Measurements from ENCODE around the gene GULP1. TPM values are rescaled to one million over a fixed set of nuclear protein-coding genes. Genes with fewer than 3 reads are reported as not detected.

The GULP1 gene
- total and polyA plus RNA-seq, 2 of the 13 experiments (the other 11 are each of a cell fraction or from before 2014, with no cell fraction given), result 0.15 TPM; not detected in 1

DNA sequence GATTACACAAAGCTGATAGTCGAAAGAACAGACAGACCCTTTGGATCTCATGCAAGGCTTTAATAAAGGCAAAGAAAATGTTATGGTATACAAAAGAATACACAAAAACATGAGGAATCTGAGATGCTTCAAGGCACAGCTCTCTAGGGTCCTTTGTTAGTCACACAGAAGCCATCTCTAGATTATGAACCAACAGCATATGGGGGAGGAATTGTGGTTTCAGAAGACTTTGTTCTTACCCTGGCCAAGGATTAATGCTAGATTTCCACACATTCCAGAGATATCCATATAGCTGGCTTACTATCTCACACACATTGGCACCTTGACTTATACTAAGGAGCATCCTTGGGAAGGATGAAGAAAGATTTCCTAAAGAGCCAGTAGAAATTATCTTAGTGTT, 206.1 kb downstream of the GULP1 start (continued):
- TF ChIP-seq ZNF33B (CRISPR knock-in tag; IDR thresholded peaks at IDR 0.05) (no peak), HES4 (CRISPR knock-in tag; IDR thresholded peaks at IDR 0.05; ENCODE audit: borderline replicate concordance) (no peak), SAP130 (CRISPR knock-in tag; IDR thresholded peaks at IDR 0.05; ENCODE audit: low read depth) (no peak), KDM6A (CRISPR knock-in tag; IDR thresholded peaks at IDR 0.05; ENCODE audit: low read depth) (no peak)

DNA sequence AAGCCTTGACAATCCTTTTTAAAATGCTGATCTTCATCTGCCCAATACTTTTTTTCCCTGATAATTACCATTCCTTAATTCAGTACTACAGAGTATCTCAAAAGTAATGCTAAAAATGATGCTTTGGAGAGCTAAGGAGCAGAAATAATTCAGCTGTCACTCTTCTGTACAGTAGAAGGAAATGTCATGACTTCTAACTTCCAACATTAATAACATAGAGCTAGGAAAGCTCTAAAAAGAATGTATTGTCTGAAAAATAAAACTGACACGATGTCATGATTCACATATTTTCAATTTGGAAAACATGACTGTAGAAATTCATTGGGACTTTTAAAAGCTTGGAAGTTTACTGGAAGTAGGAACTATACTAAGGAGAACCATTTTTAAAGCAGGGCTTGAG, 212.3 kb downstream of the GULP1 start:
- no peak for DNase-seq (ENCODE audit: low spot score)
- in situ Hi-C loops (cut with HindIII; ENCODE audit: extremely low pct_ligation_motif_present, low pct_unique_long_range_greater_than_20kb), result loop anchor here (25.0 kb wide), 1 partner anchor 917 kb away; no protein-coding TSS in a partner anchor
- ATAC-seq, result no peak
- no peak overlapping the region for H3K27ac ChIP-seq (ENCODE audit: extremely low read length, insufficient read depth, low read length)
- TF ChIP-seq, protein P1, sequence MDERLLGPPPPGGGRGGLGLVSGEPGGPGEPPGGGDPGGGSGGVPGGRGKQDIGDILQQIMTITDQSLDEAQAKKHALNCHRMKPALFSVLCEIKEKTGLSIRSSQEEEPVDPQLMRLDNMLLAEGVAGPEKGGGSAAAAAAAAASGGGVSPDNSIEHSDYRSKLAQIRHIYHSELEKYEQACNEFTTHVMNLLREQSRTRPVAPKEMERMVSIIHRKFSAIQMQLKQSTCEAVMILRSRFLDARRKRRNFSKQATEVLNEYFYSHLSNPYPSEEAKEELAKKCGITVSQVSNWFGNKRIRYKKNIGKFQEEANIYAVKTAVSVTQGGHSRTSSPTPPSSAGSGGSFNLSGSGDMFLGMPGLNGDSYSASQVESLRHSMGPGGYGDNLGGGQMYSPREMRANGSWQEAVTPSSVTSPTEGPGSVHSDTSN (CRISPR knock-in tag; IDR thresholded peaks at IDR 0.05), result no peak
- TF ChIP-seq DR1 (CRISPR knock-in tag; IDR thresholded peaks at IDR 0.05) (no peak), RORA (CRISPR knock-in tag; IDR thresholded peaks at IDR 0.05) (no peak), ZNF781 (CRISPR knock-in tag; IDR thresholded peaks at IDR 0.05; ENCODE audit: borderline replicate concordance, not compliant biosample characterization) (no peak), FOXC1 (CRISPR knock-in tag; IDR thresholded peaks at IDR 0.05; ENCODE audit: borderline replicate concordance) (no peak), SMAD9 (CRISPR knock-in tag; IDR thresholded peaks at IDR 0.05) (no peak), SIN3B (IDR thresholded peaks at IDR 0.05; ENCODE audit: low read length) (no peak), ELF1 (CRISPR knock-in tag; IDR thresholded peaks at IDR 0.05) (no peak)
- TF ChIP-seq, protein P2, sequence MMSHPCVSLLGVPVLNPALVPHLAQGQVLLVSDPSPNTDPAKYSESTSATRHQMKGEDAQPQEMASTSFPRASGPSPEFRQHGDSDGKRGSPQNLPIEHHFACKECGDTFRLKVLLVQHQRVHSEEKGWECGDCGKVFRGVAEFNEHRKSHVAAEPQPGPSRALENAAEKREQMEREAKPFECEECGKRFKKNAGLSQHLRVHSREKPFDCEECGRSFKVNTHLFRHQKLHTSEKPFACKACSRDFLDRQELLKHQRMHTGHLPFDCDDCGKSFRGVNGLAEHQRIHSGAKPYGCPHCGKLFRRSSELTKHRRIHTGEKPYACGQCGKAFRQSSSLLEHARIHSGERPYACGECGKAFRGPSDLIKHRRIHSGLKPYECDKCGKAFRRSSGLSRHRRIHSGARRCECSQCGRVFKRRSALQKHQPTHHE (CRISPR knock-in tag; IDR thresholded peaks at IDR 0.05; ENCODE audit: borderline replicate concordance), result no peak
- TF ChIP-seq, protein P3, sequence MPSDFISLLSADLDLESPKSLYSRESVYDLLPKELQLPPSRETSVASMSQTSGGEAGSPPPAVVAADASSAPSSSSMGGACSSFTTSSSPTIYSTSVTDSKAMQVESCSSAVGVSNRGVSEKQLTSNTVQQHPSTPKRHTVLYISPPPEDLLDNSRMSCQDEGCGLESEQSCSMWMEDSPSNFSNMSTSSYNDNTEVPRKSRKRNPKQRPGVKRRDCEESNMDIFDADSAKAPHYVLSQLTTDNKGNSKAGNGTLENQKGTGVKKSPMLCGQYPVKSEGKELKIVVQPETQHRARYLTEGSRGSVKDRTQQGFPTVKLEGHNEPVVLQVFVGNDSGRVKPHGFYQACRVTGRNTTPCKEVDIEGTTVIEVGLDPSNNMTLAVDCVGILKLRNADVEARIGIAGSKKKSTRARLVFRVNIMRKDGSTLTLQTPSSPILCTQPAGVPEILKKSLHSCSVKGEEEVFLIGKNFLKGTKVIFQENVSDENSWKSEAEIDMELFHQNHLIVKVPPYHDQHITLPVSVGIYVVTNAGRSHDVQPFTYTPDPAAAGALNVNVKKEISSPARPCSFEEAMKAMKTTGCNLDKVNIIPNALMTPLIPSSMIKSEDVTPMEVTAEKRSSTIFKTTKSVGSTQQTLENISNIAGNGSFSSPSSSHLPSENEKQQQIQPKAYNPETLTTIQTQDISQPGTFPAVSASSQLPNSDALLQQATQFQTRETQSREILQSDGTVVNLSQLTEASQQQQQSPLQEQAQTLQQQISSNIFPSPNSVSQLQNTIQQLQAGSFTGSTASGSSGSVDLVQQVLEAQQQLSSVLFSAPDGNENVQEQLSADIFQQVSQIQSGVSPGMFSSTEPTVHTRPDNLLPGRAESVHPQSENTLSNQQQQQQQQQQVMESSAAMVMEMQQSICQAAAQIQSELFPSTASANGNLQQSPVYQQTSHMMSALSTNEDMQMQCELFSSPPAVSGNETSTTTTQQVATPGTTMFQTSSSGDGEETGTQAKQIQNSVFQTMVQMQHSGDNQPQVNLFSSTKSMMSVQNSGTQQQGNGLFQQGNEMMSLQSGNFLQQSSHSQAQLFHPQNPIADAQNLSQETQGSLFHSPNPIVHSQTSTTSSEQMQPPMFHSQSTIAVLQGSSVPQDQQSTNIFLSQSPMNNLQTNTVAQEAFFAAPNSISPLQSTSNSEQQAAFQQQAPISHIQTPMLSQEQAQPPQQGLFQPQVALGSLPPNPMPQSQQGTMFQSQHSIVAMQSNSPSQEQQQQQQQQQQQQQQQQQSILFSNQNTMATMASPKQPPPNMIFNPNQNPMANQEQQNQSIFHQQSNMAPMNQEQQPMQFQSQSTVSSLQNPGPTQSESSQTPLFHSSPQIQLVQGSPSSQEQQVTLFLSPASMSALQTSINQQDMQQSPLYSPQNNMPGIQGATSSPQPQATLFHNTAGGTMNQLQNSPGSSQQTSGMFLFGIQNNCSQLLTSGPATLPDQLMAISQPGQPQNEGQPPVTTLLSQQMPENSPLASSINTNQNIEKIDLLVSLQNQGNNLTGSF (CRISPR knock-in tag; IDR thresholded peaks at IDR 0.05), result no peak
- H3K79me2 ChIP-seq (ENCODE audit: insufficient read depth, low read length), result no peaks in the 10 kb centered on the region
- ChIA-PET POLR2A (no interaction called here), CTCF (ENCODE audit: low intra/inter-chr PET ratio, low total read pairs) (no interaction called here)
- H4K20me1 ChIP-seq (ENCODE audit: insufficient read depth, low read length), result no peaks in the 10 kb centered on the region
- no peaks in the 10 kb centered on the region; a peak in 1 of 5 replicates for H3K27me3 ChIP-seq (ENCODE audit: control insufficient read depth in 1 of 2, insufficient read depth in 2 of 2, low read length in 2 of 2)
- BruUV-seq (replicated peaks), result no TSS peak
- H3K4me1 ChIP-seq (ENCODE audit: insufficient read depth, low read length), result no peaks in the 10 kb centered on the region
- no peak overlapping the region for H2AFZ ChIP-seq (ENCODE audit: low read length)
- no peaks in the 10 kb centered on the region for H3K36me3 ChIP-seq (replicated peaks in 1 of 2; ENCODE audit: control insufficient read depth in 1 of 2, insufficient read depth in 2 of 2, low read length in 2 of 2)
- intact Hi-C loops (cut with micrococcal nuclease; ENCODE audit: unreplicated experiment), result no loop called here
- WGBS (ENCODE audit: low lambda C conversion rate), result 2% methylated on average over 1 of the region's 1 CpG
- FAIRE-seq, result no peak
- H3K9me3 ChIP-seq (ENCODE audit: low read length), result no peaks in the 10 kb centered on the region
- H3K4me2 ChIP-seq (ENCODE audit: low read depth, low read length), result no peak overlapping the region
- no peak overlapping the region for H3K4me3 ChIP-seq (replicated peaks in 1 of 3; ENCODE audit: insufficient read depth in 1 of 3, low read depth in 2 of 3, low read length in 3 of 3)
- H3K9ac ChIP-seq (ENCODE audit: insufficient read depth, low read depth, low read length), result no peak overlapping the region

Data from HepG2 (cell line).